ENCODE data around the gene DIS3L2.
"Not testable (repeated sequence)": the region's sequence is repeated elsewhere in the genome, so short reads cannot be mapped to it uniquely, and the experiment has no call there.

DIS3L2 gene

GRCh38 chr2:232322560-232323327, 361.2 kb downstream of the DIS3L2 start:
- DNase-seq: no peak

DNA sequence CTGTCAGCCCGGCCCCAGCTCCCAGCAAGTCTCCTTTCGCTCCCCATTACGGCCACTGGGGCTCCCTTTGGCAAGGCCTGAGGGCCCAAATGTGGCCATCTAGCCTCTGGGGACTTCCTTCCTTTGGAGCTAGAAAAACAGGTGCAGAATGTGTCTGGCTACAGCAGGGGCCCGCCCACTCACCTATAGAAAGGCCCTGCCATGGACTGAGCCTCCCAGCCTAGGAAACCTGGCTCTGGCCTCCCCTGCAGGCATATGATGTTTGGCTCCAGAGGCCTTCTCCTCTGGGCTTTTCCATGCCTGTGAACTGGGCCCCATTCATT, 361.8 kb downstream of the DIS3L2 start:
- no peak for DNase-seq

- not testable (repeated sequence) for DNase-seq
Observed at GRCh38 chr2:232323967-232324366, 362.5 kb downstream of the DIS3L2 start.

DNA sequence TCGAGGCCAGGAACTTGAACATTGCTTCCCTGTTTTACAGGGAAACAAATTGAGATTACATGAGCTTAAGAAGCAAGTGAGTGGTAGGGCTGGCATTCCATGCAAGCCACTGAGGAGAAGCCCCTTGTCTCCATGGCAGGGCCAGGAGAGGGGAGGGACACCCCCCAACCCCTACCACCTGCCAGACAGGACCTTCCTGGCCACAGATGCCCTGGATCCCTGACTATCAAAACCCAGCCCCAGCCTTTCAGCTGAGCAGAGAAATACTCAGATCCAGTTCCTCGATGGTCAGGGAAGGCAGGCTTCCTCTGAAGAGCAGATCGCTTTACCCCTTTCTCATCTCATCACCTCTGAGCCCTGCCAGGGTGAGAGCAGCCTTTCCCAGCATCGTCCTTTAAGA, 363.3 kb downstream of the DIS3L2 start:
- no peak for DNase-seq

GRCh38 chr2:232325324-232326273, 364.1 kb downstream of the DIS3L2 start:
- no peak for DNase-seq

DNA sequence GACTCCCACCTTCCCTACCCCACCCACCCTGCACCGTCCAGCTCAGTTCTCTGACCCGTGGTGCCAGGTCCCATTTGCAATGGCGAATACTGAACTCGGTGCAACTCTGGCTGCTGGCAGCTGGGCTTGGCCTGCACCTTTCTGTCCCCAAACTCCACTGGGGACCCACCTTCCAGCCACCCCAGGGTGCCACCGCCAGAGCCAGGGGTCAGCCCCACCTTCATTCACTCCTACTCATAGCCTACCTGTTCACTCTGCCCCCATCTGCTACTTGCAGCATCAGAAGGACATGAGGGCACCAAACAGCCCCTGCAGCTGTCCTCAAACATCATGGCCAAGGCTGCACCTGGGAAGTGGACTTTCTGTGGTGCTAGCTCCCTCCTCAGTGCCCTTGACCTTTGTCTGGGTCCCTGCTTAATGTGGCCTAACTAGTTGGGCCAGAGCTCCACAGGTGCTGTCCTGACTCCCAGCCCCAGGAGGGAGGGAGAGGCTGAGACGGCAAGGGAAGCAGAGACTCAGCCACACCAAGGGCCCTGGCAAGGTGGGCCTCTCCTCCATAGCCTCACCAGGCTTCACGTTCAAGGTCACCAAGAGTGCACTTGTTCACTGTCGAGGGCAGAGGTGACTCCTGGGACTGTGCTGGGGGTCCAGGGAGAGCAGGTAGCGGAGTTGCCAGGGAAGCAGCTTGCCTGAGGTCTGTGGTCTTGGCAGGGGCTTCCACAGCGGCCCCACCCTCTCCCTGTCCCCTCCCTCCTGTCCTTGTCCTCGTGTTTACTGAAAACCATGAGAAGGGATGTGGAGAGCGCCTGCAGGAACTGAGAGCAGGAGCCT, 365.0 kb downstream of the DIS3L2 start:
- DNase-seq: not testable (repeated sequence)

DNA sequence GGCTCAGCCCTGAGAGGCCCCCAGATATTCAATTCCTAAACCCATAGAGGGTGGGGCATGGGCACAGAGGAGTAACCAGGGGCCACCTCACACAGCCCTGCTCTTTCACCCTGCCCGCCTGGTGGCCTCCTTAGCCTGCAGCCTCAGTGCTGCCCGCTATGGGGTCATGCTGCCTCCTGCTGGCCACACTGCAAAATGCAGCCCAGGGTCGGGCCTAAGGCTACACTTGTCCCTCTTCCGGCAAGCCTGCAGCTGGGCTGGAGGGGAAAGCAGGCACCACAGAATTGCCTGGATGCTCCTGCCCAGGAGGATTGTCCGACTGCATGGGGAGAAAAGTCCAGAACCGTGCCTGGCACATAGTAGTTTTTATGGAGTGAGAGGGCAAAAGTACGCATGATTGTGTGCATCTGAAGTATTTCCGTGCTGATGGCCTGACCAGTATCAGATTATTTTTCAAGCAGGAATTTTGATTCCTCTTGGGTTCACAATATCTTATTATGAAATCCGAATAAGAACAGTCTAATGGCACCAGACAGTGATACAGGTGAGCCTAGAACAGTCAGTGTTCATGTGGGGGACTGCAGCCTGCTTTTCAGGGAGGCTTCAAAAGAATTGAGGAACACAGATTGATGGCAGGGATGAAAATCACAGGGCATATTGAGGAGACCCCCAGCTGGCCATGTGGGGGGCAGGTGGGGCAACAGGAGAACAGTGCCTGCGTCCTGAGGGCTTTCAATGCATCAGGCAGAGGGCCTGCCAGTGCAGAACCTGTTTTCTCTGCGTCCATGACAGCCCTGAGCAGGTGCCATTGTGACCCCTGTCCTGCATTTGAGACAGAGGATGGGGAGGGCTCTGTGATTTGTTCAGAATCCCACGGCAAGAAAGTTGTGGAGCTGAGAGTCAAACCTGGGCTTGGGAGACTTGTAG, 365.9 kb downstream of the DIS3L2 start:
- peak; percentile 28 for DNase-seq

DNA sequence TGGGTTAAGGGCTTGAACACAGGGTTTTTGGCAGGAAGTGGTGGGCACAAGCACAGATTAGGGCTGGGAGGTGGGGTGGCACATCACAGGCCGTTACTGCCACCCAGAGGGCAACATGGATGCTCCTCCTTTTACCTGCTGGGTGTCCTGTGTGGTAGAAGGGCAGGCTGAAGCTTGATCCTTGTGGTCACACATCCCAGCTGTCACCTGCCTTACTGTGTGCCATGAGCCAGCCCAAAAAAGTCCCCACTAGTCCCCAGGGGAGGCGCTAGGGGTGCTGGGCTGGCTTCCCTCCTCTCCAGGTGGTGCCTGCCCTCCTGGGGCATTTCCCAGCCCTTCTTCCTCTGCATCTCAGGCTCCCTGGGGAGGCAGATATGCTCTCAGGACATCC, 366.5 kb downstream of the DIS3L2 start:
- DNase-seq: no peak

DNA sequence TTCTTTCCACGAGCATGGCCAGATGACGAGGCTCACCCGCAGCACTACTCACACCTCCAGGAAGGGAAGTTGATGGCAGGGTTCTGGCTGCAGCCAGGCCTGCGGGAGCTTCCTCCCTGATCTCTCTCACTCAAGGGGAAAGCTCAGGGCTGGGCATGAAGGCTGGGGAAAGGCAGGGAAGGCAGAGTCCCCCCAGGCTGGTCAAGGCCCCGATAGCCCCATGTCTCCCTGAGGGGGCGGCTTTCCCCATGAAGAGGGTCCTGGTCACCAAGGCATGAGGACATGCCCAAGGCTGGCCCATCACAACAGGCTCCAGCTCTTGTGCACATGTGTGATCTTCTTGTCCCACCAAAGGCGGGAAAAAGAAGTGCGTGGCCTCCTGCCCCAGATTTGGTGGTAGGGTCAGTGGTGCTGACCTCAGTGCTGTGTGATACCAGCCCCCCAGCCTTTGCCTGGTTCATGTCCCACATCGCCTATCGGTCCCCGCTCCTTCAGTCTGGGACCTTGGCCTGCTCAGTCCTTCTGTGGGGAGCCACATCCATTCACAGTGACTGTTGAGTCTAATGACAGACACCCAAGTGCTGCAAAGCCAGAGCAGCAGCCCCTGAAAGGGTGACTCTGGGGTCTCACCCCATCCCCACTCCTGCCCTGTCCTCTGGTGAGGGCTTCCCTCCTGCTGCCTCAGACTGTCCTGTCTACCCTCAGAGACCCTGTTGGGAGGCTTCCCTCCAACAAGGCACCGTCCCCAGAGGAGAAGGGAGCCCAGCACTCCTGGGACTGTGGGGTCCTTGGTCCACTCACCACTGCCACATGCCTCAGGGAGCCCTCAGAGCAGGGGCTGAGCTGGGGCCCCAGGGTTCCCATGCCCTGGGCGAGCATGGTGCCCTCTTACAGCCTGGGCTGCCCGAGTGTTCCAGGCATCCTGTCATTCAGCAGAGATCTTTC, 367.3 kb downstream of the DIS3L2 start:
- no peak for DNase-seq

- DNase-seq: no peak
Observed at GRCh38 chr2:232329716-232330067, 368.2 kb downstream of the DIS3L2 start.

DNA sequence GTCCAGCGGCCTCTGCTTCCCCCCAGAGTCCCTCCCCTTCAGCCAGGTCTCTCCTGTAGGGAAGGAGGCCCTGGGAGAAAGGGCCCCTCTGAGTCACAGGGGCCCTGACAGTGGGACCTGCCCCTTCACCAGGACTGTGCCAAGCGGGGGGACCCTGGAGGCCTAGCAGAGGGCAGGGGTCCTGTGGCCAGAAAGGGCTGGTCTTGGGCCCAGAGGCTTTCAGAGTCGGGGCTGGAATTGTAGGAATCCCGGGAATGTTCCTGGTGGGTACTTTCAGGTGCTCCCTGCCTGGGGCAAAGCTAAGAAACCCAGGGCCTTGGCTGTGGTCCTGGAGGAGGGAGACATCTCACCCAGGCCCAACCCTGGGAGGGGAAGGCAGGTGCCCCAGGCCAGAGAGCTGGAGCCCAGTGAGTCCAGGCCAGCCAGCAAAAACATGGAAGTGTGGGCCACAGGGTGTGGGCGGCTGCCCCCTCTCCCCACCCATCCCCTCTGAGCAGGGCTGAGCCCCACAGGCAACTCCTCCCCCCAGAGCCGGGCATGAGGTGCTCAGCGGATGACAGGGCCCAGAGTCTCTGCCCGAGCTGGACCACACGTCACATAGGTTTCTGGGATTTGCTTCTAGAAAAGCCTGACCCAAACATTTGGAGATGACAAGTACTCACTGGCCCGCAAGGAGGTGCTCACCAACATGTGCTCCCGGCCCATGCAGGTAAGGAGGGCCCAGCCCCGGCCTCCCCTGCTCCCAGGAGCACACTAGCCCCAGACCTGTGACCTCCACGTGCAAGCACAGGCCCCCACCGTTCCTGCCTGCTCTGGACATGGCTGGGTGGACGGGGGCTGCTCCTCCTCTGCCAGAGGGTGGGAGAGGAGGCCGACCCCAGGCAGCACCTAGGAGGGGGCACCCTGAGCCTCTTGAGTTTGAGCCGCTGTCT, 368.8 kb downstream of the DIS3L2 start:
- no peak for DNase-seq

- DNase-seq: not testable (repeated sequence)
Observed at GRCh38 chr2:232331061-232331460, 369.5 kb downstream of the DIS3L2 start.

- DNase-seq: not testable (repeated sequence)
Observed at GRCh38 chr2:232331641-232332040, 370.1 kb downstream of the DIS3L2 start.

DNA sequence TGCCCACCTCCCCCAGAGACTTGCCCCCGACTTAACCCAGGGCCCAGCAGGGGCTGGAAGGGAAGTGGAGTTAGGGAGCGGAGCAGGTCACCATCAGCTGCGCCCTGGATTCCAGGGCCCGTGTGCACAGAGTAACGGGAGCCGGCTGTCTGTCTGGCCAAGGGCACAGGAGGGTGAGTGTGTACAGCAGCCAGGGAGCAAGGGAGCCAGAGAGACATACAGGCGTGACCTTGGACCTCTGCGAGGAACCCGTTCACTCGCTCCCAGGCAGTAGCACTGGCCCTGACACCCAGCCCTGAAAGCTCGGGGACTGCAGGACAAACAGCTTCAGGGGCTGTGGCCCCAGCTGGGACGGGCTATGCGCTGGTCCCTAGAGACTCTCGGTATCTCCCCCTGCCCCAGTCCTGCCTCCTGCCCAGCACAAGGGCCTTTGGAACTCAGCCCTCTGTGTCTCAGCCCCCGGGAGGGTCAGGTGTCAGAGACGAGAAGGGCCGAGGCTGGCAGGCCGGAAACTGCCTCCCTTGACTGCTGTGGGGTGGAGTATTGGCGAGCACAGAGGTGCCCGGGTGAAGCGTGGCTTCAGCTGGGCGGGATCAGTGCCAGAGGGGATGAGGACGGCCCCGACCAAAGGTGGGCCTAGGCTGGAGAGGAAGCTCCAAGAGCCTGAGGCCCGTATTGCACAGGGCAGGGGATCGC, 370.9 kb downstream of the DIS3L2 start:
- not testable (repeated sequence) for DNase-seq

- DNase-seq: no peak
Observed at GRCh38 chr2:232332940-232333259, 371.4 kb downstream of the DIS3L2 start.

DNA sequence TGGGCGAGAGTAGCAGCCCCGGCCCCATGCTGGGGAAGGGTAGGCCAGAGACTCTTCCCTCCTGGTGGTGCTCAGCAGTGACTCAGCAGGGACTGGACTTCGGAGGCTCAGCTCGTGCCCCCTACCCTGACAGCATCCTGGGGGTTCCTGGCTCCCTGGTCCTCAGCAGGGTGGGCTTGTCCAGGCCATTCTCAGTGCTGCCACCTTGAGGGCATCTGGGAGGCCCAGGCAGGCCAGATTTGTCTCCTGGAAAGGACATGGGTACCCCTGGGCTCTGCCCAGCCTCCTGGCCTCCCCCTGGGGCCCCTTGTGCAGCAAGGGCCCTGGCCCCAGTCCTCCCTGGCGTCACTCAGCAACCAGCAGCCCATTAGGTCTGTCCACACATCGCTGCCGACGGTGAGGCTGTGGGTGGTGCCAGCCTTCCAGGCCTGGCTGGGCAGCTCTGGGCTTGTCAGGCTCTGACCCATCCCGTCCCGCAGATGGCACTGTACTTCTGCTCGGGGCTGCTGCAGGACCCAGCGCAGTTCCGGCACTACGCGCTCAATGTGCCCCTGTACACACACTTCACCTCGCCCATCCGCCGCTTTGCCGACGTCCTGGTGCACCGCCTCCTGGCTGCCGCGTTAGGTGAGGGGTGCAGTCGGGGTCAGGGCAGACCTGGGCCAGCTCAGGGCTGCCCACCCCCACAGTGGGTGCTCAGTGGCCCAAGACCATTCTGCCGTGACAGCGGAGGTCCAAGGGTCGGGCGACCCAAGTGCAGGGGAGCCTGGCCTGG, 372.0 kb downstream of the DIS3L2 start:
- DNase-seq: no peak

DNA sequence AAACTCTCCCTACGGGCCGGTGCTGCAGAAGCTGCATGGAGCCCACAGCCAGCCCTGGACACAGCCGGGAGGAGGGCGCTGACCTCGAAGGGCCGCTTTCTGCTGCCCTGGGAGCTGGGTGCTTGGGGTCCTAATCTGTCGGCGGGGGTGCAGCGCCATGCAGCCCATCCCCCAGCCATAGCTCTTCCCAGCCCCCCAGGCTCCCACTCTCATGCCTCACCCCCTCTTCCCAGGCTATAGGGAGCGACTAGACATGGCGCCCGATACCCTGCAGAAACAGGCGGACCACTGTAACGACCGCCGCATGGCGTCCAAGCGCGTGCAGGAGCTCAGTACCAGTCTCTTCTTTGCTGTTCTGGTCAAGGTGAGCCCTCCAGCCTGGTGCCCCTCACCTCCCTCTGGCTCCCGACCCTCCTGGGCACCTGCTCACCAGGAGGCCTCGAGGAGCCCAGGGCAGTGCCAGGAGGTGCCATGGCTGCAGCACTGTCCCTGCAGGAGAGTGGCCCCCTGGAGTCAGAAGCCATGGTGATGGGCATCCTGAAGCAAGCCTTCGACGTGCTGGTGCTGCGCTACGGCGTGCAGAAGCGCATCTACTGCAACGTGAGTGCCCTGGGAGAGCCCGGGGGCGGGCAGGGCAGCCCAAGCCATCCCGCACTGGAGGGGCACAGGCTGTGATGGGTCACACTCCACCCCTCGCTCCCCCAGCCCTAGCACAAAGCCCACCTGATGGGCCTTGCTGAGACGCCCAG, 372.8 kb downstream of the DIS3L2 start:
- DNase-seq: not testable (repeated sequence)

GRCh38 chr2:232334885-232335205, 373.3 kb downstream of the DIS3L2 start:
- DNase-seq: not testable (repeated sequence)

Measured in fibroblast of skin of abdomen (primary cell).